HG03342 (cell line): ENCODE results near the gene FYN.
"Not testable (repeated sequence)": the region's sequence is repeated elsewhere in the genome, so short reads cannot be mapped to it uniquely, and the experiment has no call there.

Source experiments
- ATAC-seq: cut with Tn5 transposase; IDR thresholded peaks from one replicate; pipeline ENCODE4 v1.9.1; 2021; ENCODE audit warnings: mild to moderate bottlenecking, moderate library complexity; ENCODE audit not compliant: unreplicated experiment

The FYN gene

GRCh38 chr6:111873178-111874024, at the start of gene FYN:
Gene FYN, minus strand, starts transcription at chr6:111873452. Its CDS starts 153,401 bp downstream, at chr6:111720051.
- ATAC-seq = peak; percentile 99

DNA sequence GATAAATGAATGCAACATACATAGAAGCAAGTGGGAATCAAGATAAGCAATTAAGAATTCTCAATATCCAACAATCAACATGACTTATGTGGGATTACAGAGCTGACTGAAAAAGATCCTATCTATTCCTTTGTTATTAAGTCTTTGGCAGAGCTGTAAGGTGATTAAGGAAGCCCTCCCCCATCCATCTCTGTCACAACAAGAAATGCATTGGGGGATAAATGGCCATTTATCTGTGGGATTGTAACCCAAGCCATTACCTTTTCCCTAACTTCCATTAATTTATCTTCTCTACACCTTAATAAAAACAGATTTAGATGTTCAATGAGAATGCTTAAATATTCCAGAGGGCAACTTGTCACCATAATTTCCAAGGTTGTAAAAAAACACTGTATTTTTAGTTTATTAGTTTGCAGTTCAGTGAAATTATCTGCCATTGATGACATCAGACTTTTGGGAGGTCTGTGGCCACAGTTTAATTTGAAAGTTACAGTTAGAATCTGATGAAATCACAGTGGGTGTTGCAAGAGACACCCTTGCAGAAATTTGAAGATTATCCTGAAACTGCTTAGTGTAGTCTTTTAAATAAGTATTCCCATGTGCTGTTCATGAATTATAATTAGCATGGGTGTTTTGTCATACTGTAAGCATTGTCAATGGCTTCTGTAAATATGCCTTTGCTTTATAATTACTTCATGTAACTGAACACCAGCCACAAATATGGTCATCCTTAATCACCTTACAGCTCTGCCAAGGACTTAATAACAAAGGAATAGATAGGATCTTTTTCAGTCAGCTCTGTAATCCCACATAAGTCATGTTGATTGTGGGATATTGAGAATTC, 49.4 kb upstream of the FYN start:
- ATAC-seq = no peak

DNA sequence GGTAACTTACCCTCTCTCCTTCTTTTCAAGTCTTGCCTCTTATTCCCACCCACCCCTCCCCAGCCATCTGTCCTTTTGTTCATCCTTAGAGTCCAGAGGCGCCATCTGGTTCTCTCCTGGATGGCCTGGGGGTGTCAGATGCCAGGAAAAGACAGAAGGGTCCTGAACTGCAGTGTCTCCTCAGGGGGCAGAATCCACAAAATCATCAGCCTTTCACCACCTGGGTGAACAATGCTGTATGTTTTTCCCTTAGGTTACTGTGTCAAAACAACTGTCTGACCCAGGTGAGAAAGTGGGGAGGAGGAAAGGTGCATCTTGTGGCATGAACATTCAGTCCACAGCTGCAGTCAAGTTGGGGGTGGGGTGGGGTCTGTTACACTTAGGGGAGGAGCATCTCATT, 47.9 kb upstream of the FYN start:
- no peak for ATAC-seq

- ATAC-seq = no peak
These were observed 47.3 kb upstream of the FYN start for GRCh38 chr6:111920578-111920977.

DNA sequence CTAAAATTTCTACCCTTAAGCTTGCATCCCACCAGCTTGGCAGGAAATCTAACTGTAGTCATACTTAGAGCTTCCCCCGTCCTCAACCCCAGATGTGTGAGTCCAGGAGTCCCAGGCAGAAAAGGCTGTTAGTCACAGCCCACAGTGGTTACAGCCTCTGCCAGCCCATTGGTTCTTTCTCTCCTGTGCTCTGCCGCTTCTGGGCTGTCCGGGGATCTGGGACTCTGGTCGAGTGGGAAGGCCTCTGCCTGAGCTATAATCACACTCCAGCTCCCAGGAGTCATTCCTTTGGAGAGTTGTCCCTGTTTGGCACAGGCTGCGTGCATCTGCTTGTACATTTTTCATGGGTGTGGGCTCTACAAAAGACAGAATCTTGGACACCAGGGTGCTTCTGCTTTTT, 45.6 kb upstream of the FYN start:
- ATAC-seq = no peak

DNA sequence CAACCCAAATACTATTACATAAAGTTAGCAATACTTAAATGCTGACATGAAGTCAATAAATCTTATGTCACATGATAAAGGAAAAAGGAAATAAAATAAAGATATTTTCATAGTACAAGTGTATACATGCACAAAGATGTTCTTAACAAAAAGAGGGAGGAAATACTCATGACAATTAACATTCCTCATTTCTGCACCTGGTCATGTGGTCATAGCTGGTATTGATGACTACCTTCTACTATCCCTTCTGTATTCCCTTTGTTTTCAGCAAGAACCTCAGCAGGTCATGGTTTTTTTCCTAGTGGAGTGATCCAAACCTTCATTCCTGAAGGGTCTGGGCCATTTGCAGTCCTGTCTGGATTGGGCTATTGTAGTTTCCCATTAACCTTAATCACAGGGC, 43.5 kb upstream of the FYN start:
- no peak for ATAC-seq

DNA sequence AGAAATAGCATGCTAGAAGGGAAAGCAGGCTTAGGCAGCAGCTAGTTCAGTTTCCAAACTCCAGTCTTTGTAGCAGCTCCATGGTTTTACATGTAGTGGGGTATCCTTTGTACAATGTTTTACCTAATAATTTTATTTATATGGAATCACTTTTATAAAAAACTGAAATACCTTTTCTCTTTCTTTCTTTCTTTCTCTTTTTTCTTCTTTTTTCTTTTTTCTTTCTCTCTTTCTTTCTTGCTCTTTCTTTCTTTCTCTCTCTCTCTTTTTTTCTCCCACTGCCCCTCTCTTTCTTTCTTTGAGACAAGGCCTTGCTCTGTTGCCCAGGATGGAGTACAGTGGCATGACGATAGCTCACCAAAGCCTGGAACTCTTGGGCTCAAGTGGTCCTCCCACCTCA, 41.4 kb upstream of the FYN start:
- ATAC-seq = no peak

DNA sequence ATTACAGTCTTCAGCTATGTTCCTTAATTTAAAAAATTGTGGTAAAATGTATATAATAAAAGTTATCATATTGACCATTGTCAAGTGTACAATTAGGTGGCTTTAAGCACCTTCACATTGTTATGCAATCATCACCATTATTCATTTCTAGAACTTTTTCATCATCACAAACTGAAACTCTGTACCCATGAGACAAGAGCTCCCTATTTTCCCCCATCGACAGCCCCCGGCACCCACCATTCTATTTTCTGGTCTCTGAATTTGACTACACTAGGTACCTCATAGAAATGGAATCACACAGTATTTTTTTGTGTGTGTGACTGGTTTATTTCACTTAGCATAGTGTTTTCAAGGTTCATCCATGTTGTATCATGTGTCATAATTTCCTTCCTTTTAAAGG, 39.7 kb upstream of the FYN start:
- ATAC-seq = no peak

DNA sequence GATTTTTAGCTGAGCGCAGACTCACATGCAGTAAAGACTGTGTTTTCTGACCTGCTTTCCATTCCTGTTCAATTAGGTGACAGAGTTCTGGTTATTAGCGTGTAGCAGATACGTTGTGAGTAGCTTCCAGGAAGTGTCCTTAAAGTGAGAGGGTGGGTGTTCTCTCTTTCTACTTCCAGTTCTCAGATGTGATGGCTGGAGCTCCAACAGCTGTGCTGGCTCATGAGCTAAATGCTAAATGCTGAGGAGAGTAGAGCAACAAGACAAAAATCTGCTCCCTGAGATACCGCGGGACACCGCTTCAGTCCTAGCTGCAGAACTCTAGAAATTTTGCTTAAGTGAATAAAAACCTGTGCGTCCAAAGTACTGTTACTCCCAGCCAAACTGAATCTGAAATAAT, 38.2 kb upstream of the FYN start:
- no peak for ATAC-seq

- ATAC-seq = no peak
These were observed 36.0 kb upstream of the FYN start for GRCh38 chr6:111909238-111909637.

DNA sequence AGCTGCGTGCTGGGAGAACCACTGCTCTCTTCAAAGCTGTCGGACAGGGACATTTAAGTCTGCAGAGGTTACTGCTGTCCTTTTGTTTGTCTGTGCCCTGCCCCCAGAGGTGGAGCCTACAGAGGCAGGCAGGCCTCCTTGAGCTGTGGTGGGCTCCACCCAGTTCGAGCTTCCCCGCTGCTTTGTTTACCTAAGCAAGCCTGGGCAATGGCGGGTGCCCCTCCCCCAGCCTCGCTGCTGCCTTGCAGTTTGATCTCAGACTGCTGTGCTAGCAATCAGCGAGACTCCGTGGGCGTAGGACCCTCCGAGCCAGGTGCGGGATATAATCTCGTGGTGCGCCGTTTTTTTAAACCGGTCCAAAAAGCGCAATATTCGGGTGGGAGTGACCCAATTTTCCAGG, 35.1 kb upstream of the FYN start:
- ATAC-seq = not testable (repeated sequence)

DNA sequence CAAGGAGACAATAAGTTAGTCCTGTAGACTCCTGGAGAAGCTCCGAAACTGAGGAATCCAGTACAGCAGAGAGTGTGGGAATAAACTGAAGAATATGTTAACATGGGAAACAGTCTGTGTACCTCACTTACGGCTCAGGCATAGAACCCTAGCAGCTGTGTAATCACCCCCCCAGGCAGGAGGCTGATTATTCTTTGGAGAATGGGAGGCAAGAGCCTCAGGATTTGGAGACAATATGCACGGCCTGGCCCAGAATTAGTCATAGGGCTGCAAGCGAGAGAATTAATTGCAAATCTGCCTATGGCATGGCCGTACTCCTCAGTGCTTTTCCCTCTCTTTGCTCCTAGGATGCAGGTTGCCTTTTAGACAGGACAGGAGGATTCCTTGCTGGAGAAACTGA, 27.5 kb upstream of the FYN start:
- no peak for ATAC-seq

DNA sequence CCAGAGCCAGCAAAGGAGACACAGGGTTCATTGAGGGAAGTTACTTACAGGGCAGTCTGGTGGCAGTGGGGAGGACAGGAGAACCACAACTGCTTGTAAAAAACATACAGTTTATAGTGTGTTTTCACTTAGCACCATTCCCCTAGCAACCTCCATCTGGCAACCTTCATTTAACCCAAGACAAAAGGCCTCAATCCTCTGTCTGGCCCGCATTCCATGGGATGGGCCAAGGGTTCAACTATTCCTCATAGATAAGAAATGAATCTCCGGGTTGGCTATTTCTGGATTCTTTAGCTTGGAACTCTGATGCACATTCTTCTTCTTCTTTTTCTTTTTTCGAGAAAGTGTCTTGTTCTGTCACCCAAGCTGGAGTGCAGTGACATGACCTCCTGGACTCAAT, 26.3 kb upstream of the FYN start:
- no peak for ATAC-seq

- ATAC-seq = no peak
These were observed 25.2 kb upstream of the FYN start for GRCh38 chr6:111898452-111898851.

GRCh38 chr6:111894951-111895350, 21.7 kb upstream of the FYN start:
- ATAC-seq = no peak

DNA sequence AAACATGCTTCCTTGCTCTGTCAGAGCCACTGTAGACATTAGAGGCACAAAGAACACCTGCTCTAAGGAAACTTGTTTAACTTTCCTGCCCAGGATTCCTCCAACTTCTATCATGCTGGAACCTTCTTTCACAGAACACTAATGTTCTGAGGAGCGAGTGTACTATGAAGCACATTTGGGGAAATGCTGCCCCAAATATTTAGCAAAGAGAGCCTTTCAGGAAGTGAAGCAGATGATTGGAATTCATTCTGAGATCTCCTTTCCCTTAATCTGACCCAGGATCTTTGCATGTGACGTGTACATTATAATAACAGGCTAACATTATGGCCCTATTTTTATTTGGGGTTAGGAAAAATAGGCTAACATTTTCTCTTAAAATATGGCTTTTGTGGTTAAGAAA, 21.0 kb upstream of the FYN start:
- ATAC-seq = no peak

DNA sequence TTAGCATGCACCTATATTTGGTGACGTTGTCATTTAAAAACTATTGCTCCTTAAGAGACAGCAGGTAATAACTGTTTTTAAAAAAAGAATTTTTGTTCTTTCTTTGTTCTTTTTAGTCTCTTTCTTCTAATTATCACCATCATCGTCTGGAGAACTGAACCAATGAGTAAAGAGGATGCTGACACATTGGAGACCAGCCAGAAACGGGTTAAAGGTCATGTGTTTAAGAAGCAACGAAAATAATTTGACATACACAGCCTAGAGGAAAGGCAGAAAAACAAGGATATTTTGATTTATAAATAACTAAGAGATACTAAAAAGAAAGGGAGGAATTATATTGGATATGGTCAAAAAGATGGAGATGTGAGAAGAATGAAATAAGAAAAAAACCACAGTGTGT, 19.2 kb upstream of the FYN start:
- ATAC-seq = no peak

DNA sequence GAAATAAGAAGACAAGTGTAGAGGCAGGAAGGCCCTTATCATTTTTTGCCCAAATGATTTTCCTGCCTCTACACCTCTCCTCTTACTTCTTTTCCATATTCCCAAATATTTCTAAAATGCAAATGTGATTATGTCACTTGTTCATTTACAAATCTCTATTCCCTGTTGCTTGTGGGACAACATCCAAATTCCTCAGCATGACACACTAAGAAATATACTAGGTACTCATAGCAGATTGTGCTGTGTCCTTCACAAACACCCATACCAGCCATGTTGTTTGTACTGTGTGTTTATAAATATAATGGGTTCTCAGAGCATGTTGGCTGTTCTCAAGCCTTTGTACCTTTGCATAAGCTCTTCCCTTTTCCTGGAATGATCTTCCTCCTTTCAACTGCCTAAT, 17.7 kb upstream of the FYN start:
- ATAC-seq = no peak

DNA sequence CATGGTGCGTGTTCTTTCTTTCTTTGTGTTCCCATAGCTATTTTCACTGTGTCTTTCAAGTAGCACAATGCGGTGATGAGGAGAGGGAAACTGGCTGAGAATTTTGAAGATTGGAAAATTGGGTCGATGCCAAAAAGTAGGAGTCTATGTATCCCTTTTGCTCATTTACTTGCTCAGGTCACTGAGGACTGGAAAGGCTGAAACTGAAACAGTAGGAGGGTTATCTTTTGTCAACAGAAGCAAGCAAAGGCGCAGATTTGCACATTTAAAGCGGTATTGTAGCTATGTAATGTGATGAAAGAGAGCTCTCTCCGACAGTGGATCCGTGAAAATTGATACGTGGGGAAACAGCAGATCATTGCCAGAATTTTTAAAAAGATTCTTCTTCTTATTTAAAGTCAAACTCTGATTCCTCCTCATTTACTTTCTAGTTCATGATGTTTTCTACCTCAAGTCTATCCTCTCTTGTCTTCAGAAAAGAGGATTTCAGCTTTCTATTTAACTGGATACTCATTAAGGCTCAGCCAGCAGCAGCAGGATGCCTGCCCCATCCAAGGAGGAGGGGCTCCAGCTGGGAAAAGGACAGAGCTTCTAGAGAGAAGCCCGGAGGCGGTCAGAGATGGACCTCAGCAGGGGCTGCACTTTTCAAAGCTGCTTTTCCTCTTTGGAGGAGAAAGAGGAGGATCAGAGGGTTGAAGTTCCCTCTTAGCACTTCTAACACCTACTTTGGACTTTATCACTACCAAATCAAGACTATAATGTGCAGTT, 15.9 kb upstream of the FYN start:
- ATAC-seq = no peak

- ATAC-seq = not testable (repeated sequence)
These were observed 13.5 kb upstream of the FYN start for GRCh38 chr6:111886793-111887192.

DNA sequence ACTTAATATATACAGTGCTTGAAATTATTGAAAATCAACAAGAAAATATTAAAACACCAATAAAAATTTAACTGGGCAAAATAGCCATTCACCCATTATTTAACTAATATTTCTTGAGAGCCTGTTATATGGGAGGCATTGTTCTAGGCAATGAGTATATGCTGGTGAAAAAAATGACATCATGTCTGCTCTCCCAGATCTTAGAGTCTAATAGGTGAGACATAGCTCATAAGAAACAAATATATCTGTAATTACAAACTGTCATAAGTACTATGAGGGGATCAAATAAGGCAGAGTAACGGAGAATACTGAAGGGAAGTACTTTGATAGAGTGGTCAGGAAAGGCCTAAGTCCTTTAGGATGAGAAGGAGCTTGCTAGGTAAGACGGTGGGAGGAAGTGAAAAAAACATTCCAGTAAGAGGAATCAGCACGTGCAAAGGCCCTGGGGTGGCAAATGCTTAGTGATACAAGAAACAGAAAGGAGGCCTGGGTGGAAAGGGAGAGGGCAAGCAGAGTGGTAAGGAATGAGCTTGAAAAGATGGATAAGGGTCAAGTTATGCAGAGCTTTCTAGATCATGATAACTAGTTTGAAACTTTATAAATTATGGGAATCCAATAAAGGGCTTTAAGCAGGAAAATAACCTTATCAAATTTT, 12.2 kb upstream of the FYN start:
- no peak for ATAC-seq
